Activated CD4-positive, alpha-beta T cell treated with anti-CD3 and anti-CD28 coated beads for 36 hours (primary cell): Measurements from ENCODE around the gene MXD3. TPM values are rescaled to one million over a fixed set of nuclear protein-coding genes. Genes with fewer than 3 reads are reported as not detected.
A peak's percentile ranks its signal among the peaks of the same experiment; 100 is the strongest.

ENCODE experiments used
- ATAC-seq: fragments of 200-7000 bp; cut with Tn5 transposase; one replicate; pipeline ENCODE4 v1.10.0; 2021; ENCODE audit warnings: mild to moderate bottlenecking, moderate library complexity
- CTCF ChIA-PET: fragments of 350-600 bp; sonication (Branson Sonifier 250); formaldehyde crosslinking; loops from one replicate; lab custom pipeline; 2021; ENCODE audit warnings: antibody characterized with exemption; lab: Charles Lee
- POLR2A ChIA-PET: fragments of 350-600 bp; sonication (Branson Sonifier 250); formaldehyde crosslinking; loops from one replicate; lab custom pipeline; 2021; ENCODE audit warnings: antibody characterized with exemption, inconsistent platforms; lab: Charles Lee
- DNase-seq: peaks from one replicate; pipeline ENCODE4 v3.0.0-alpha.2; 2020
- H3K27ac Mint-ChIP-seq: one replicate; pipeline ENCODE4 v1.8.0; 2021; ENCODE audit warnings: mixed read lengths
- H3K27me3 Mint-ChIP-seq: one replicate; pipeline ENCODE4 v1.8.0; 2021; ENCODE audit warnings: mixed read lengths
- H3K36me3 Mint-ChIP-seq: one replicate; pipeline ENCODE4 v1.8.0; 2021; ENCODE audit warnings: low read depth, mixed read lengths
- H3K4me1 Mint-ChIP-seq: one replicate; pipeline ENCODE4 v1.8.0; 2021; ENCODE audit warnings: mixed read lengths
- H3K4me3 Mint-ChIP-seq: one replicate; pipeline ENCODE4 v1.8.0; 2021; ENCODE audit warnings: mild to moderate bottlenecking, moderate library complexity, mixed read lengths
- H3K9me3 Mint-ChIP-seq: one replicate; pipeline ENCODE4 v1.8.0; 2021; ENCODE audit warnings: low read depth, mixed read lengths
- intact Hi-C, 2 experiments: fragments of 100-400 bp; cut with DNase I in 1 of 2; cut with micrococcal nuclease in 1 of 2; formaldehyde crosslinking; loops; one replicate each; pipeline versions ENCODE4 v1.14.2 to v1.15.1; 2022 to 2024; cut with DNase I, micrococcal nuclease
- total RNA-seq, 2 experiments: library from RNA; stranded (reverse); gene quantifications; one replicate each; pipeline ENCODE4 v1.2.3, GENCODE V29; 2021

The MXD3 gene
- total RNA-seq, 2 experiments from 2014 or later: 21.3 to 27.2 TPM

- H3K27ac Mint-ChIP-seq: no peak overlapping the region
- no peaks in the 10 kb centered on the region for H3K27me3 Mint-ChIP-seq
- CTCF ChIA-PET: interaction anchor here (1.2 to 2.3 kb wide), 3 partner anchors 16 to 56 kb away, joined by 3 to 8 read pairs (median 5); partner anchors contain the start of gene LMAN2
- peaks cover 9% of the 10 kb centered on the region for H3K4me1 Mint-ChIP-seq
- no peak for DNase-seq
- intact Hi-C loops: no loop called here
- POLR2A ChIA-PET: interaction anchor here (1.1 kb wide), 1 partner anchor 11 kb away, joined by 6 read pairs; no protein-coding TSS in a partner anchor
- no peak overlapping the region for H3K4me3 Mint-ChIP-seq
- ATAC-seq: no peak
- H3K9me3 Mint-ChIP-seq: no peaks in the 10 kb centered on the region
- peaks cover 47% of the 10 kb centered on the region for H3K36me3 Mint-ChIP-seq
Measured at GRCh38 chr5:177334781-177335700, 23.3 kb upstream of the MXD3 start.

- DNase-seq: no peak
- ChIA-PET POLR2A (no interaction called here), CTCF (interaction anchor here (1.2 to 2.3 kb wide), 2 partner anchors 15 to 56 kb away, joined by 3 to 8 read pairs; no protein-coding TSS in a partner anchor)
- Mint-ChIP-seq H3K4me3 (no peak overlapping the region), H3K27ac (no peak overlapping the region), H3K4me1 (no peaks in the 10 kb centered on the region), H3K36me3 (peaks cover 42% of the 10 kb centered on the region), H3K9me3 (no peaks in the 10 kb centered on the region), H3K27me3 (no peaks in the 10 kb centered on the region)
- no peak for ATAC-seq
- intact Hi-C loops: no loop called here
Measured at GRCh38 chr5:177334155-177334551, 22.5 kb upstream of the MXD3 start.

- H3K27ac Mint-ChIP-seq: no peak overlapping the region
- ATAC-seq (no peak), DNase-seq (no peak)
- intact Hi-C loops: no loop called here
- ChIA-PET POLR2A (no interaction called here), CTCF (interaction anchor here (2.3 kb wide), 1 partner anchor 14 kb away, joined by 8 read pairs; no protein-coding TSS in a partner anchor)
- no peaks in the 10 kb centered on the region for H3K4me1 Mint-ChIP-seq
- no peaks in the 10 kb centered on the region for H3K9me3 Mint-ChIP-seq
- no peak overlapping the region for H3K4me3 Mint-ChIP-seq
- H3K27me3 Mint-ChIP-seq: no peaks in the 10 kb centered on the region
- H3K36me3 Mint-ChIP-seq: peaks cover 42% of the 10 kb centered on the region
Measured at GRCh38 chr5:177333420-177334154, 21.9 kb upstream of the MXD3 start.

- ATAC-seq (no peak), DNase-seq (no peak)
- Mint-ChIP-seq H3K27ac (no peak overlapping the region), H3K4me1 (peaks cover 5% of the 10 kb centered on the region), H3K36me3 (peaks cover 42% of the 10 kb centered on the region), H3K9me3 (no peaks in the 10 kb centered on the region), H3K4me3 (no peak overlapping the region), H3K27me3 (no peaks in the 10 kb centered on the region)
- CTCF ChIA-PET: interaction anchor here (2.3 kb wide), 1 partner anchor 14 kb away, joined by 8 read pairs; no protein-coding TSS in a partner anchor
- intact Hi-C loops: no loop called here
- POLR2A ChIA-PET: no interaction called here
Measured at GRCh38 chr5:177332896-177333260, 21.2 kb upstream of the MXD3 start.

GRCh38 chr5:177332031-177332895, 20.6 kb upstream of the MXD3 start:
- ChIA-PET CTCF (interaction anchor here (2.3 kb wide), 1 partner anchor 13 kb away, joined by 8 read pairs; no protein-coding TSS in a partner anchor), POLR2A (no interaction called here)
- no peak for ATAC-seq
- Mint-ChIP-seq H3K36me3 (peaks cover 42% of the 10 kb centered on the region), H3K4me3 (no peak overlapping the region), H3K9me3 (no peaks in the 10 kb centered on the region), H3K27ac (no peak overlapping the region), H3K4me1 (peaks cover 7% of the 10 kb centered on the region), H3K27me3 (no peaks in the 10 kb centered on the region)
- intact Hi-C loops: no loop called here
- no peak for DNase-seq

- ATAC-seq (no peak), DNase-seq (no peak)
- no peak overlapping the region for H3K4me3 Mint-ChIP-seq
- no peaks in the 10 kb centered on the region for H3K27me3 Mint-ChIP-seq
- H3K27ac Mint-ChIP-seq: no peak overlapping the region
- H3K4me1 Mint-ChIP-seq: peaks cover 7% of the 10 kb centered on the region
- ChIA-PET POLR2A (no interaction called here), CTCF (interaction anchor here (1.0 kb wide), 1 partner anchor 71 kb away, joined by 3 read pairs; no protein-coding TSS in a partner anchor)
- intact Hi-C loops: no loop called here
- H3K36me3 Mint-ChIP-seq: peaks cover 37% of the 10 kb centered on the region
- H3K9me3 Mint-ChIP-seq: no peaks in the 10 kb centered on the region
Measured at GRCh38 chr5:177330991-177331842, 19.5 kb upstream of the MXD3 start.

- no peaks in the 10 kb centered on the region for H3K9me3 Mint-ChIP-seq
- CTCF ChIA-PET: no interaction called here
- peaks cover 25% of the 10 kb centered on the region for H3K36me3 Mint-ChIP-seq
- POLR2A ChIA-PET: interaction anchor here (0.7 kb wide), 1 partner anchor 119 kb away, joined by 7 read pairs; no protein-coding TSS in a partner anchor
- H3K27me3 Mint-ChIP-seq: no peaks in the 10 kb centered on the region
- ATAC-seq: no peak
- H3K27ac Mint-ChIP-seq: no peak overlapping the region
- no peak for DNase-seq
- peaks cover 7% of the 10 kb centered on the region for H3K4me1 Mint-ChIP-seq
- no peak overlapping the region for H3K4me3 Mint-ChIP-seq
- intact Hi-C loops: no loop called here
Measured at GRCh38 chr5:177329883-177330282, 18.2 kb upstream of the MXD3 start.

- ChIA-PET CTCF (interaction anchor here (0.8 to 2.0 kb wide), 4 partner anchors 9 to 27 kb away, joined by 3 to 5 read pairs (median 5); no protein-coding TSS in a partner anchor), POLR2A (no interaction called here)
- no peak for ATAC-seq
- Mint-ChIP-seq H3K4me1 (peaks cover 9% of the 10 kb centered on the region), H3K4me3 (no peak overlapping the region), H3K36me3 (peaks cover 18% of the 10 kb centered on the region), H3K9me3 (no peaks in the 10 kb centered on the region), H3K27ac (no peak overlapping the region), H3K27me3 (no peaks in the 10 kb centered on the region)
- DNase-seq: no peak
- intact Hi-C loops: no loop called here
Measured at GRCh38 chr5:177328545-177329231, 17.0 kb upstream of the MXD3 start.

GRCh38 chr5:177327539-177328522, 16.1 kb upstream of the MXD3 start:
- ATAC-seq: peak; percentile 73
- intact Hi-C loops: no loop called here
- peaks cover 13% of the 10 kb centered on the region for H3K36me3 Mint-ChIP-seq
- H3K27ac Mint-ChIP-seq: no peak overlapping the region
- no peaks in the 10 kb centered on the region for H3K27me3 Mint-ChIP-seq
- POLR2A ChIA-PET: no interaction called here
- H3K4me3 Mint-ChIP-seq: peak overlapping the region; percentile 28
- no peaks in the 10 kb centered on the region for H3K9me3 Mint-ChIP-seq
- CTCF ChIA-PET: interaction anchor here (0.8 to 2.0 kb wide), 6 partner anchors 8 to 26 kb away, joined by 3 to 9 read pairs (median 5); no protein-coding TSS in a partner anchor
- no peak for DNase-seq
- peaks cover 9% of the 10 kb centered on the region for H3K4me1 Mint-ChIP-seq
